HG03571 (cell line): Measurements from ENCODE around the gene SELENOO.
"Not testable (repeated sequence)": the region's sequence is repeated elsewhere in the genome, so short reads cannot be mapped to it uniquely, and the experiment has no call there.

Source experiments
- ATAC-seq: cut with Tn5 transposase; IDR thresholded peaks from one replicate; pipeline ENCODE4 v1.9.1; 2021; ENCODE audit not compliant: unreplicated experiment

SELENOO gene, protein sequence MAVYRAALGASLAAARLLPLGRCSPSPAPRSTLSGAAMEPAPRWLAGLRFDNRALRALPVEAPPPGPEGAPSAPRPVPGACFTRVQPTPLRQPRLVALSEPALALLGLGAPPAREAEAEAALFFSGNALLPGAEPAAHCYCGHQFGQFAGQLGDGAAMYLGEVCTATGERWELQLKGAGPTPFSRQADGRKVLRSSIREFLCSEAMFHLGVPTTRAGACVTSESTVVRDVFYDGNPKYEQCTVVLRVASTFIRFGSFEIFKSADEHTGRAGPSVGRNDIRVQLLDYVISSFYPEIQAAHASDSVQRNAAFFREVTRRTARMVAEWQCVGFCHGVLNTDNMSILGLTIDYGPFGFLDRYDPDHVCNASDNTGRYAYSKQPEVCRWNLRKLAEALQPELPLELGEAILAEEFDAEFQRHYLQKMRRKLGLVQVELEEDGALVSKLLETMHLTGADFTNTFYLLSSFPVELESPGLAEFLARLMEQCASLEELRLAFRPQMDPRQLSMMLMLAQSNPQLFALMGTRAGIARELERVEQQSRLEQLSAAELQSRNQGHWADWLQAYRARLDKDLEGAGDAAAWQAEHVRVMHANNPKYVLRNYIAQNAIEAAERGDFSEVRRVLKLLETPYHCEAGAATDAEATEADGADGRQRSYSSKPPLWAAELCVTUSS

GRCh38 chr22:50200461-50201190 lies at the start of gene SELENOO:
Gene SELENOO (plus strand): TSS chr22:50201011. CDS start chr22:50201037, 26 bp downstream.
- ATAC-seq, result peak; percentile 60

- no peak for ATAC-seq
Observed at GRCh38 chr22:50151571-50152537, 49.0 kb upstream of the SELENOO start.

DNA sequence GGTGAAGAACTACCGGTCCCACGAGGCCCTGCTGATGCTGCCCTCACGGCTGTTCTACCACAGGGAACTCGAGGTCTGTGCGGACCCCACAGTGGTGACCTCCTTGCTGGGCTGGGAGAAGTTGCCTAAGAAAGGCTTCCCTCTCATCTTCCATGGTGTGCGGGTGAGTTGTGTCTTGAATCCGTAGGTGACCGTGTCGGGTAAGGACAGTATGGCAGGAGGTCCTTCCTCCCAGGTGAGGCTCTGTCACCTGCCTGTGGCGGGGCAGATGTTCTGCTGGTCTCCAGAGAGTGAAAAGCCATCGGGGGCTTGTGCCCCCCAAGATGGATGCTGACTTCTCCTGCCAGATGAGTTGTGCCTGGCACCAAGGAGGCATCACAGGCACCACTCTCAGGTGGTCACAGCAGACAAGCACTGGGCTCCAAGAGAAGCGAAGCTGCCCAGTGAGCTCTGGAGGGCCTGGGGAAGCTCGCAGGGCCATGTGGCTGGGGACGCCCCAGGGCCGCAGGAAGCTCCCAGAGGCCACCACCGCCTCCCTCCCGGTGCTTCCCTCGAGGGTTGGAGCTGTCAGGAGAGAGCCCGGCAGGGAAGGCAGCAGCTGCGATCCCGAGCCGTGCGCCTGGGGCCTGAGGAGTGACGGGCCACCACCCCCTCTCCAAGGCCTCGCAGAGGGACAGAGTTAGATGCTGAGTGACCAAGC lies 47.6 kb upstream of the SELENOO start:
- no peak for ATAC-seq

DNA sequence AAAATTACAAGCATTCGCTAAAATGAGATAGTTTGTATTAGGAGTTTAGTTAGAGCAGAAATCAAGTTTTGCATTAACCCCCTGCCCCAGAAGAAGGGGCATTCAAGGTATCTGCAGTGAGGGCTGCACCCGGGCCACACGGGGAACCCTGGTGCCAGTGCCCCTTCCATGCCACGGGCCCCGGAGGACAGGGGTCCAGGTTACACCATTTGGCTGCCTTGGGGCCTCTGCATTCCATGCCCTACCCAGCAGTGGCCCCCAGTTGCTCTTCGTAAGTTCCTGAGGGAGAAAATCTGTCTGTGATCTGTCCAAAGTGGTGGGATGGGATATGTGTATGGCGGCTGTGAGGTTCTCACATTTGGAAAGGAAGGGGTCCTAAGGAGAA lies 47.1 kb upstream of the SELENOO start:
- no peak for ATAC-seq

DNA sequence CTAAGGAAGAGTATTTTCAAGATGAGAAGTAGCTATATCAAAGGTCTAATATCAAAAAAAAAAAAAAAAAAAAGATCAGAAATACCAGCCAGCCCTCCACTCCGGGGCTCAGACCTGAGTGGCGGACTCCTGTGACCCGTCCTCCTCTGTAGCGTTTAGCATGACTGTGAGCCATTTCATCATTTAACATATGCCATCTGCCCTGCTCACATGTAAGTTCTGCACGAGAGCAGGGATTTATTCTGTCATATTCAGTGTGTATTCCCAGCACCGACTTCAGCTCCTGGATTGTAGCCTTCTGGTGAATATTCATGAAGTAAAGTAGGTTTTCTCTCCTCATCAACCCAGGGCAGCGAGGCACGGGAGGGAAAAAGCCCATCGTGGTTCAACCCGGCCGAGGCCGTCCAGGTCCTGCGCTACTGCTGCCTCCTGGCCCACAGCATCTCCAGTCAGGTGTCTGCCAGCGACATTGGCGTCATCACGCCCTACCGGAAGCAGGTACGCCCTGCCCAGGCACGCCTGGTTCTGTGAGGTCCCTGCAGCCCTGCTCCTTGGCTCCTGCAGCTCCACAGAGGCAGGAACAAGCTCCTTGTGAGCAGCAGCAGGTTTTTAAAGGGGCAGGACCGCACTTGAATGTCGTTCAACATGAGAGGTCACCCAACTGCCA lies 43.0 kb upstream of the SELENOO start:
- no peak for ATAC-seq

GRCh38 chr22:50160947-50161346 lies 39.9 kb upstream of the SELENOO start:
- no peak for ATAC-seq

DNA sequence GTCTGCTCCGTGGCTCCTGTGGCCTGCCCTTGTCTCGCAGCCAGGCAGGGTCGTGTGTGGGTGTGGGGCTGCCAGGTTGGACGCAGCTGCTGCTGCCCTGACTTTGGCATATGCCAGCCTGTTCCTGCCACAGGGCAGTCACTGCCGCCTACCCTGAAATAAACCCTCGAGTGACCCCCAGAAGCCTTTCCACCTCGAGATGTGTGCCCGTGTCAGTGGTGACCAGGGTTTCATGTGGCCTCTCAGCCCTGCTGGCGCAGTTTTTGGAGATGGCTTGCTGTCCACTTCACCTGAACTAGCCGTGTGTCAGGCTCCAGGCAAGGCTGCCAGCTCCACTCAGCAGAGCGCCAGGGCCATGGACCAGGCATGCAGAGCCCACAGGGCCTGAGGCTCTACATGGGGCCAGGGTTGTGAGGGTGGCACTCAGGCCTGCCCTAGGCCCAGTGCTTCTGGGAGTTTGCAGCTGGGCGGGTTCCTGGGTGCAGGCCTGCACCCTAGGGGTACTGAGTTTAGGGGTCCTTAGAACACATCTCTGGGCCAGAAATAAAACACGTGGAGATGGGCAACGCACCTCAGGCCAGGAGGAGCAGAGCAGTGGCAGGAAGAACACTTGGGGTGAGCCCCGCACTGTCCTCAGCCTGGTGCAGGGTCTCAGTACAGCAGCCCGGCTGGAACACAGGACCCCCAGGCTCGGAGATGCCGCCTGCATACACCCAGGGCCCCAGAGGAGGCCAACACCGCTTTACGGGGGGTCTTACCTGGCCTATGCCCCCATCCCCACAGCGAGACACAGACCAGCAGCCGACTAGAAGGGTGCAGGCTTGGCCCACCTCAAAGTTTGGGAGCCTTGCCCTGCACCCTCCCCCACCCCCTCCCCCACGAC lies 39.1 kb upstream of the SELENOO start:
- no peak for ATAC-seq

DNA sequence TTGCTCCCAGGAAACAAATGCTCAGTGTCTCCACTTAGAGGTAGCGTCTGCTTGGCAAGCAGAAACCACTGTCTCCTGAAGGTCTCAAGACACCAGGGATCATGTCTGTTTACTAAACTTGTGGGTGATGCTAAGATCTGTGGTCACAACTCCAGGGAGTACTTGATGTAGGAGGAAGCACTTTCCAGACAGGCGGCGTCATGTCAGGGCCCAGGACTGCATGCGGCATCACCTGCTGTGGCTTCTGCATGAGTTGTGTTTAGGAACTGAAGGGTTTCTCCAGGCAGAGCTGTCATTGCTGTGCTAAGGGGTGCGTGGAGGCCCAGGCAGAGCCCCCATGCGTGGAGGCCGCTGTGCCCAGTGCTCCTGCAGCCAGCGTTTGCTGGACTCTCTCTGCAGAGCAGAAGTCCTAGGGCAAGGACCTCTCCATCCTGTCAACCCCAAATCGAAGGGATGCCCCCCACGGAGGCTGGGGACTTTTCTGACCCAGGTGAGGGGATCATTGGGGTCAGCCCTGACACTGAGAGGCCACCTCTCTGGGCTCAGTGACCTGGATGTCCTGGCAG lies 38.3 kb upstream of the SELENOO start:
- ATAC-seq, result no peak

DNA sequence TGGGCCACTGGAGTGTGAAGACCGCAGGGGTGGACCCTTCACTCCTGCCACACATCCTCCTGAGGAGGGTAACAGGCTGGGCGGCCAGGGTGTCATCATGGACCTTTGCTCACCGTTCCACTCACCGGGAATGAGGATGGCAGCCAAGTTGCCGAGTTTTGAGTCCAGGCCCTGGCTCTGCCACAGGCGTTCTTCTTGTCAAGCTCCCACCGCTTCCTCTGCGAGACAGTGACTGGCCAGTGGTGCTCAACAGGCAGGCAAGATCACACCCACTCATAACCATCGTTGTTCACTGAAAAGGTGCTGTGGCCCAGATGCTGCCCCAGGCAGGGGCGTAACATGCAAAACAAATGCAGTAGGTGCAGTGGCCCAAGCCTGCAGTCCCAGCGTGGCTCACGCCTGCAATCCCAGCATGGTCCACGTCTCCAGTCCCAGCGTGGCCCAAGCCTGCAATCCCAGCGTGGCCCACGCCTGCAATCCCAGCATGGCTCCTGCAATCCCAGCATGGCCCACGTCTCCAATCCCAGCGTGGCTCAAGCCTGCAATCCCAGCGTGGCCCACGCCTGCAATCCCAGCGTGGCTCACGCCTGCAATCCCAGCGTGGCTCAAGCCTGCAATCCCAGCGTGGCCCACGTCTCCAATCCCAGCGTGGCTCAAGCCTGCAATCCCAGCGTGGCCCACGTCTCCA lies 35.2 kb upstream of the SELENOO start:
- ATAC-seq, result no peak

- no peak for ATAC-seq
Observed at GRCh38 chr22:50167689-50168489, 32.9 kb upstream of the SELENOO start.

GRCh38 chr22:50168490-50169180 lies 32.2 kb upstream of the SELENOO start:
- ATAC-seq, result not testable (repeated sequence)

- no peak for ATAC-seq
Observed at GRCh38 chr22:50169181-50169759, 31.5 kb upstream of the SELENOO start.

- ATAC-seq, result no peak
Observed at GRCh38 chr22:50169774-50170341, 31.0 kb upstream of the SELENOO start.

DNA sequence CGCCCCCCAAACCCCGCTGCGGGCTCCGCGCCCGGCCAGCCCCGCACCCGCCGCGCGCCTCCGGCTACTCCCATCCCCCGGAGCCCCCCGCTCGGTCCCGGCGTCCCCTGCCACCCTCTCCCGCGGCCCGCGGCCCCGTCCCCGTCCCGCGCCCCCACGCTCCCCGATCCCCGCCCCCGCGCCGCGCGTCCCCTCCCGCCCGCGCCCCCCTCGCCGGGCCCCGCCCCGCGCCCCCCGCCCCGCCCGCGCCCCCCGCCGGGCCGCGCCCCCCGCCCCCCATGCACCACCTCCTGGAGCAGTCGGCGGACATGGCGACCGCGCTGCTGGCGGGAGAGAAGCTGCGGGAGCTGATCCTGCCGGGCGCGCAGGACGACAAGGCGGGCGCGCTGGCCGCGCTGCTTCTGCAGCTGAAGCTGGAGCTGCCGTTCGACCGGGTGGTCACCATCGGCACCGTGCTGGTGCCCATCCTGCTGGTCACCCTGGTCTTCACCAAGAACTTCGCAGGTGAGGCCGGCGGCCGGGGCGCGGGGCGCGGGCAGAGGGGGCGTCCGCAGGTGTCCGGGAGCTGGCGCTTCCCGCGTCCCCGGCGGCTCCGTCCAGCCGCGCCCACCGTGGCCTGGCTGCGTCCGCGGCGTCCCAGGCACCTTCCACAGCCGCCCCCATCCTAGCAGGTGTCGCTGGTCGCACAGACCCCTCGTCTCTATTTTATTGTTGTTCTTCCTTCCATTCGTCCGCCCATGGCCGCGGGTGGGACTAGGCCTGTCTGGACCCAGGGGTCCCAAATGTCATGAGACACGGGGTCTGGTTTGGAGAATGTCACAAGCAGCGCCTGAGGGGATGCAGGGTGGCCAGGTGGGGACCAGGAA lies 30.1 kb upstream of the SELENOO start, which contains the start of gene PANX2:
PANX2 (plus strand) TSS at position 279 of the 866 bp plus-strand sequence; CDS start at position 279, 0 bp downstream.
- no peak for ATAC-seq
